IPS-20b (cell line): ENCODE results near the gene KCNC1.

Experiments
- H3K27ac ChIP-seq: one replicate; pipeline ENCODE4 v1.5.1; 2013; ENCODE audit warnings: low read length
- H3K27me3 ChIP-seq: 2 replicates; pipeline ENCODE4 v1.6.1; 2013; ENCODE audit warnings: mild to moderate bottlenecking, low read length, inconsistent platforms; ENCODE audit not compliant: insufficient read depth
- H3K36me3 ChIP-seq: 2 replicates; pipeline ENCODE4 v1.6.1; 2013; ENCODE audit warnings: low read depth, mild to moderate bottlenecking, inconsistent platforms, low read length, moderate library complexity; ENCODE audit not compliant: insufficient read depth
- H3K4me1 ChIP-seq: 2 replicates; pipeline ENCODE4 v1.6.1; 2013; ENCODE audit warnings: mild to moderate bottlenecking, control low read depth, inconsistent platforms, low read length, moderate library complexity; ENCODE audit not compliant: insufficient read depth
- H3K4me3 ChIP-seq: 2 replicates; pipeline ENCODE4 v1.5.1; 2013; ENCODE audit warnings: mild to moderate bottlenecking, low read length, inconsistent platforms
- H3K9ac ChIP-seq: 2 replicates; pipeline ENCODE4 v1.6.1; 2013; ENCODE audit warnings: low read depth, mild to moderate bottlenecking, inconsistent platforms, low read length, moderate library complexity
- H3K9me3 ChIP-seq: 2 replicates; pipeline ENCODE4 v1.6.1; 2013; ENCODE audit warnings: mild to moderate bottlenecking, low read depth, low read length, inconsistent platforms; ENCODE audit not compliant: insufficient read depth

Gene KCNC1

GRCh38 chr11:17793642-17794170, 59.1 kb downstream of the KCNC1 start:
- Histone ChIP-seq H3K9ac (no peak overlapping the region), H3K9me3 (no peaks in the 10 kb centered on the region), H3K4me1 (no peaks in the 10 kb centered on the region), H3K4me3 (no peak overlapping the region), H3K36me3 (no peaks in the 10 kb centered on the region), H3K27ac (no peak overlapping the region), H3K27me3 (no peaks in the 10 kb centered on the region)

DNA sequence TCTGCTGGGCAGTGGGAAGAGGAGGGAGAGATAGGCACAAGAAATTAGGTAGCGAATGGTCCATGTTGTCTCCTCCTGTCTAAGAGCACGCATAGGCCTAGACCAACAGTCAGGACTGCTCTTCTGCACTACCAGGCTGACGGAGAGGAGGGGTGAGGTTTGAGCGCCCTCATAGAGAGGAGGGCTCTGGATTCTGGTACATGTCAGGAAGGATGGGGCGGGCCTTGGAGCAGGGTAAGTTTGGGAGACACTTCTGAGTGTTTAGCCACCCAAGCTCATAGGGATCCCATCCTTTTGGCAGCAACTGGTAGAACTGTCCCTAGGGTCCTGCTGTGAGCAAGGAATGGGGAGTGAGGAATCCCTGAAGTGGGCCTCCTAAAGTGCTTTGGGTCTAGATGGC, 60.4 kb downstream of the KCNC1 start:
- no peaks in the 10 kb centered on the region for H3K9me3 ChIP-seq
- H3K4me1 ChIP-seq = no peaks in the 10 kb centered on the region
- H3K27ac ChIP-seq = no peak overlapping the region
- no peak overlapping the region for H3K9ac ChIP-seq
- H3K36me3 ChIP-seq = no peaks in the 10 kb centered on the region
- no peak overlapping the region for H3K4me3 ChIP-seq
- no peaks in the 10 kb centered on the region for H3K27me3 ChIP-seq

DNA sequence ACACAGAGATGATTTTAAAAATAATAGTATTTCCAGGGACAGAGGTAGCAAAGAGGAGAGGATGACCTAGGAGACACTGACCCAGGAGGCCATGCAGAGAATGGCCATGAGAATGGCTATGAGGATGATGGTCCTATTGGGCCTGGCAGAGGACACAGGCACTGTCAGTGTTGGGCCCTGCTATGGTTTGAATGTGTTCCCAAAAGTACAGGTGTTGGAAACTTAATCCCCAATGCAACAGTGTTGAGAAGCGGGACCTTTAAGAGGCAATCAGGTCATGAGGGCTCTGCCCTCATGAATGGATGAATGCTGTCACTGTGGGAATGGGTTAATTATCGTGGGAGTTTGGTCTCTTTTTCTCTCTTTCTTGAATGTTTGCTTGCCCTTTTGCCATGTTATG, 61.6 kb downstream of the KCNC1 start:
- H3K4me3 ChIP-seq = no peak overlapping the region
- no peaks in the 10 kb centered on the region for H3K9me3 ChIP-seq
- H3K4me1 ChIP-seq = no peaks in the 10 kb centered on the region
- H3K27ac ChIP-seq = no peak overlapping the region
- no peaks in the 10 kb centered on the region for H3K36me3 ChIP-seq
- no peaks in the 10 kb centered on the region for H3K27me3 ChIP-seq
- no peak overlapping the region for H3K9ac ChIP-seq

GRCh38 chr11:17798253-17798652, 63.7 kb downstream of the KCNC1 start:
- no peaks in the 10 kb centered on the region for H3K9me3 ChIP-seq
- no peaks in the 10 kb centered on the region for H3K36me3 ChIP-seq
- no peak overlapping the region for H3K4me3 ChIP-seq
- H3K27ac ChIP-seq = no peak overlapping the region
- no peaks in the 10 kb centered on the region for H3K27me3 ChIP-seq
- H3K9ac ChIP-seq = no peak overlapping the region
- peaks cover 8% of the 10 kb centered on the region; the same call in 1 of the 2 replicates for H3K4me1 ChIP-seq

DNA sequence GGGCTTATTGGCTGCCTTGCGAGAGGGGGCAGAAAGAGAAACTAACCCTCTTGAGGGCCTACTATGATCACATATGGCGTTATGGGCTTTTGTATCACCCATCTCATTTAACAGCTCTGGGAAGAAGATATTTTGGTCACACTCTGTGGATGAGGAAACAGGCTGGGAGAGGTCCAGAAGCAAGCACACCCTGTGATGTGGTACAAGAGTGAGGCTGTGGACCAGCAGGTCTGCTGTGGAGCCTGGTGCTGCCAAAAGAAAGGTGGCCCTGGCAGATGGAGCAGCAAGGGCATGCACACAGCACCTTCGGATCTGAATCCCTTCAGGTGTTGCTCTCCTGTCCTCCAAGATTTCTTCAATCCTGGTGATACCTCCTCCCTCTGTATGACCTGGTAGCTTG, 64.1 kb downstream of the KCNC1 start:
- H3K27ac ChIP-seq = no peak overlapping the region
- H3K9ac ChIP-seq = no peak overlapping the region
- peaks cover 8% of the 10 kb centered on the region; the same call in 1 of the 2 replicates for H3K4me1 ChIP-seq
- no peaks in the 10 kb centered on the region for H3K36me3 ChIP-seq
- no peaks in the 10 kb centered on the region for H3K9me3 ChIP-seq
- H3K27me3 ChIP-seq = no peaks in the 10 kb centered on the region
- no peak overlapping the region for H3K4me3 ChIP-seq

DNA sequence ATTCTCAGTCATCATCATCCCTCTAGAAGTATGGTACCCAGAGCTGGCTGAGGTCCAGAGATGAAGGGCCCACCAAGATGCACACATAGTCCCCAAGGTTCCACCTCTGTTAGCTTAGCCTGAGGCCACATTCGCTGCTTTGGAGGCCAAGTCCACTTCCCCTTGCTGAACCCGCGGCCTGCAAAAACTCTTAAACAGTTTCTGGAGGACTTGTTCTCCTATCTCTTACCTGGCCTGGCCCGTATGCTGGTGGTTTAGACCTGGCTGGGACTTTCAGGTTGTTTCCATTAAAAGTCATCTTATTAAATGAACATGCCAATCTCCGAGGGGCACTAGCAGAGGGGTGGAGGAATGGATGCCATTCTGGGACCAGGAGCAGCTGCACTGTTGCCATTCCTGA, 64.6 kb downstream of the KCNC1 start:
- Histone ChIP-seq H3K27ac (no peak overlapping the region), H3K9me3 (no peaks in the 10 kb centered on the region), H3K4me3 (no peak overlapping the region), H3K36me3 (no peaks in the 10 kb centered on the region), H3K27me3 (no peaks in the 10 kb centered on the region), H3K4me1 (peaks cover 8% of the 10 kb centered on the region; the same call in 1 of the 2 replicates), H3K9ac (no peak overlapping the region)

GRCh38 chr11:17801166-17801565, 66.6 kb downstream of the KCNC1 start:
- H3K4me1 ChIP-seq = peaks cover 8% of the 10 kb centered on the region; the same call in 1 of the 2 replicates
- H3K27ac ChIP-seq = no peak overlapping the region
- H3K4me3 ChIP-seq = peak overlapping the region; percentile 6; the same call in 1 of the 2 replicates
- no peaks in the 10 kb centered on the region for H3K27me3 ChIP-seq
- H3K9ac ChIP-seq = no peak overlapping the region
- no peaks in the 10 kb centered on the region for H3K36me3 ChIP-seq
- H3K9me3 ChIP-seq = no peaks in the 10 kb centered on the region

- no peaks in the 10 kb centered on the region for H3K9me3 ChIP-seq
- H3K4me1 ChIP-seq = peaks cover 8% of the 10 kb centered on the region; the same call in 1 of the 2 replicates
- H3K9ac ChIP-seq = no peak overlapping the region
- H3K36me3 ChIP-seq = no peaks in the 10 kb centered on the region
- H3K27ac ChIP-seq = no peak overlapping the region
- H3K4me3 ChIP-seq = no peak overlapping the region
- H3K27me3 ChIP-seq = no peaks in the 10 kb centered on the region
These were observed 67.9 kb downstream of the KCNC1 start for GRCh38 chr11:17802491-17802890.

DNA sequence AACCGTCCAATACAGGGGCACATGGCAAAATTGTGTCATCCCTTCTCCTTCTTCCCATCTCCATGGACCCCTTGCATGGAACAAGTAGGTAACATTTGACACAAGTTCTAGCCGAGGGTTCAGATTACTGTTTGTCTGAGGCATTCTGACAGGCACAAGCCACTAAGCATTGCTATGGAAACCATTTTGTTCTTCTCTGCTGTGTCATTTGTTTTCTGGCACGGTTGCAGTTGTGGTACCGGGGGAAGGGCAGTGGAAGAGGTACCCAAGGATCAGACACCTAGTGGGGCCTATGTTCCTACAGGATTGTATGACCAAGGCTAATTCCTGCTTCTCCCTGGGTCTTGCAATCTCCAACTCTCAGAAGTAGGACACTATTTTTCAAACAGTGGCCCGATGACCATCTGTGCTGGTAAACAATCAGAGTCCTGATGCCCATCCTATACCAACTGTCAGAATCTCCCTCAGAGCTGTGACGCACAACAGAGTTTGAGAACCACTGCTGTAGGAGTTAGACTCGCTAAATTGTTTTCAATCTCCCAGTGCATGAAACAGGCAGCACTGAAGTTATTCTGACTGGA, 69.3 kb downstream of the KCNC1 start:
- Histone ChIP-seq H3K9ac (no peak overlapping the region), H3K4me3 (no peak overlapping the region), H3K27me3 (no peaks in the 10 kb centered on the region), H3K9me3 (no peaks in the 10 kb centered on the region), H3K36me3 (no peaks in the 10 kb centered on the region), H3K27ac (no peak overlapping the region), H3K4me1 (peaks cover 8% of the 10 kb centered on the region; the same call in 1 of the 2 replicates)

- no peaks in the 10 kb centered on the region for H3K9me3 ChIP-seq
- no peaks in the 10 kb centered on the region for H3K36me3 ChIP-seq
- H3K4me1 ChIP-seq = peaks cover 8% of the 10 kb centered on the region; the same call in 1 of the 2 replicates
- H3K4me3 ChIP-seq = no peak overlapping the region
- H3K9ac ChIP-seq = no peak overlapping the region
- H3K27ac ChIP-seq = no peak overlapping the region
- no peaks in the 10 kb centered on the region for H3K27me3 ChIP-seq
These were observed 70.5 kb downstream of the KCNC1 start for GRCh38 chr11:17805043-17805442.

- Histone ChIP-seq H3K9ac (no peak overlapping the region), H3K9me3 (no peaks in the 10 kb centered on the region), H3K4me1 (peaks cover 8% of the 10 kb centered on the region; the same call in 1 of the 2 replicates), H3K27me3 (no peaks in the 10 kb centered on the region), H3K4me3 (no peak overlapping the region), H3K27ac (no peak overlapping the region), H3K36me3 (no peaks in the 10 kb centered on the region)
These were observed 71.3 kb downstream of the KCNC1 start for GRCh38 chr11:17805873-17806272.

DNA sequence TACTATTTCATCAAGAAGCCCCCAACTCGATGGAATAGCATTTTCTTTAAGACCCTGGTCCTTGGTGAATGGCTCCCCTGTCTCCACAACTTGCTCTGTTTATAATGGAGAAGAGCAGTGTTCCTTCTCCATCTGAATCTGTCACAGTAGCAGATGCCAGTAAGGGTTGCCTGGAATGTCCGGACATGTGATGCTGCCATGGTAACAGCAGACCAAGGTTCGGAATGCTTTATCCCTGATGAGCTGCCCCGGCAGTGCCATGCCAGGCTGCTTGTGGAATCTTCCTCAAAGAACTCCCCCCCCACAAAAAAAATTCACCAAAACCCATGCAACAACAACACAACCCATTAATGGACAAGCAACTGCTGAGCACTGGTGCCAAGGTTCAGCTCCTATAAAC, 72.5 kb downstream of the KCNC1 start:
- Histone ChIP-seq H3K9me3 (no peaks in the 10 kb centered on the region), H3K36me3 (no peaks in the 10 kb centered on the region), H3K27ac (no peak overlapping the region), H3K27me3 (no peaks in the 10 kb centered on the region), H3K4me3 (no peak overlapping the region), H3K9ac (no peak overlapping the region), H3K4me1 (no peaks in the 10 kb centered on the region; the same call in 1 of the 2 replicates)
